Articular chondrocyte of knee joint (primary cell): ENCODE data around the gene TAS2R42. TPM values are rescaled to one million over a fixed set of nuclear protein-coding genes. Genes with fewer than 3 reads are reported as not detected.

Experiments
- total RNA-seq: library from RNA; depleted of rRNA; stranded (reverse); fragments of >200 nt; gene quantifications from 2 replicates; pipeline ENCODE4 v1.2.3, GENCODE V29; 2012

Gene TAS2R42, protein sequence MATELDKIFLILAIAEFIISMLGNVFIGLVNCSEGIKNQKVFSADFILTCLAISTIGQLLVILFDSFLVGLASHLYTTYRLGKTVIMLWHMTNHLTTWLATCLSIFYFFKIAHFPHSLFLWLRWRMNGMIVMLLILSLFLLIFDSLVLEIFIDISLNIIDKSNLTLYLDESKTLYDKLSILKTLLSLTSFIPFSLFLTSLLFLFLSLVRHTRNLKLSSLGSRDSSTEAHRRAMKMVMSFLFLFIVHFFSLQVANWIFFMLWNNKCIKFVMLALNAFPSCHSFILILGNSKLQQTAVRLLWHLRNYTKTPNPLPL
- not detected in 2 replicates for total RNA-seq

GRCh38 chr12:11186837-11187236 lies at the start of gene TAS2R42:
TSS of gene TAS2R42 (minus strand) at chr12:11186937. CDS start at chr12:11186937, 0 bp downstream.

DNA sequence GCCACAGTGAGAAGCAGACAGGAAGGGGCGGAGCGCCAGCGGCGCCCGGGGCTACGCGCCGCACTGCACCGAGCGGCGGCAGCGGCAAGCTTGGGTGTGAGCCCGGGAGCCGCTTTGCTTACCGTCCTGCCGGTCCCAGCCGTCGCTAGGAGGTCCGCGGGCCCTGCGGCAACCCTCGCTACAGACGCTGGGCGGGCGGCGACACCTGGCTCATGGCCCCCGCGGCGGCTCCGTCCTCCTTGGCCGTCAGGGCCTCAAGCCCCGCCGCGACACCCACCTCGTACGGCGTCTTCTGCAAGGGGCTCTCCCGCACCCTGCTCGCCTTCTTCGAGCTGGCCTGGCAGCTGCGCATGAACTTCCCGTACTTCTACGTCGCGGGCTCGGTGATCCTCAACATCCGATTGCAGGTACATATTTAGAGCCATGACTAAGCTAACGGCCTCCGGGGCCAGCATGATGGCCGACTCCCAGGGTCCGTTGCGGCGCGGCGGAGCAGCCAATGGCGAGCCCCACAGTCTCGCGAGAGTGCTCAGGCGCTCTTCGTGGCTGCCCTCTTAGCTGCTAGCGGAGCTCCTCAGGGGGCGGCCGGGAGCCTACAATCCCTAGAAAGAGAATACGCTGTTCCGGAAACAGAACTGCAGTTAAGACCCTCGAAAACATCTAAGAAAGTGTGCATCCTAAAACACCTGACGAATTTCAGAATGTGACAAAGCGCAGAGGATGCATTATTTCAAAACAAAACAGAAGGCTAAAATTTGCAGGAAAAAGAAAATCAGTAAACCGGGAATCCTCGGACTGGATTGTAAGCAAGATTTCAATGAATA lies 15.4 kb downstream of the TAS2R42 start, which contains the start of gene SMIM10L1:
TSS of gene SMIM10L1 (plus strand) at position 50 of the 824 bp plus-strand sequence. CDS start at position 213, 163 bp downstream.

Other genes starting within 250 kb of the TAS2R42 start
- gene TAS2R14, start 247.7 kb downstream of the TAS2R42 start, total RNA-seq: 8.0 and 9.1 TPM in 2 replicates
- 5.7 and 7.8 TPM in 2 replicates for gene TAS2R50, start 200.0 kb downstream of the TAS2R42 start, total RNA-seq
- 6.7 and 7.2 TPM in 2 replicates for gene TAS2R20, start 188.6 kb downstream of the TAS2R42 start, total RNA-seq
- 10.5 and 11.1 TPM in 2 replicates for gene TAS2R19, start 164.3 kb downstream of the TAS2R42 start, total RNA-seq
- 11.8 and 12.4 TPM in 2 replicates for gene TAS2R31, start 155.5 kb downstream of the TAS2R42 start, total RNA-seq
- 6.0 and 7.1 TPM in 2 replicates for gene TAS2R46, start 124.6 kb downstream of the TAS2R42 start, total RNA-seq
- gene TAS2R43, start 94.6 kb downstream of the TAS2R42 start, total RNA-seq: 1.8 TPM in 1 of 2 replicates, not detected in the other
- gene TAS2R30, start 52.3 kb downstream of the TAS2R42 start, total RNA-seq: 12.6 and 13.7 TPM in 2 replicates
- 9.1 and 9.7 TPM in 2 replicates for gene SMIM10L1, start 15.7 kb downstream of the TAS2R42 start, total RNA-seq
- not detected in 2 replicates for gene PRB3, start 82.8 kb upstream of the TAS2R42 start, total RNA-seq
- gene PRB4, start 123.5 kb upstream of the TAS2R42 start, total RNA-seq: not detected in 2 replicates
- not detected in 2 replicates for gene PRB2, start 208.6 kb upstream of the TAS2R42 start, total RNA-seq